Liver (tissue), 9 donors: ENCODE data around the gene XDH. TPM values are rescaled to one million over a fixed set of nuclear protein-coding genes. Genes with fewer than 3 reads are reported as not detected.

Experiments
- DNase-seq: peaks from one replicate; pipeline ENCODE4 v3.0.0-alpha.2; 2017; ENCODE audit warnings: low spot score
- H3K27ac ChIP-seq, 2 donors: one replicate each; pipeline ENCODE4 v1.7.0; 2013; ENCODE audit warnings: inconsistent platforms in 2 of 2, low read length in 2 of 2, control low read depth in 1 of 2, low read depth in 1 of 2, mild to moderate bottlenecking in 1 of 2
- H3K27me3 ChIP-seq, 4 donors: one replicate each; pipeline versions ENCODE4 v1.6.1 to v1.7.0; 2013; ENCODE audit warnings: low read length in 3 of 4, inconsistent platforms in 1 of 4, mild to moderate bottlenecking in 1 of 4, moderate library complexity in 1 of 4; ENCODE audit not compliant: control insufficient read depth in 4 of 4, insufficient read depth in 4 of 4
- H3K36me3 ChIP-seq, 4 donors: one replicate each; pipeline versions ENCODE4 v1.6.1 to v1.7.0; 2013; ENCODE audit warnings: low read length in 3 of 4, mild to moderate bottlenecking in 3 of 4, low read depth in 1 of 4, moderate library complexity in 1 of 4; ENCODE audit not compliant: control insufficient read depth in 4 of 4, insufficient read depth in 3 of 4
- H3K4me1 ChIP-seq, 4 donors: one replicate each; pipeline versions ENCODE4 v1.6.1 to v1.7.0; 2013; ENCODE audit warnings: low read length in 3 of 4, mild to moderate bottlenecking in 3 of 4, moderate library complexity in 1 of 4; ENCODE audit not compliant: control insufficient read depth in 4 of 4, insufficient read depth in 4 of 4
- H3K4me3 ChIP-seq, 3 donors: one replicate each; pipeline versions ENCODE4 v1.6.1 to v1.7.0; 2013; ENCODE audit warnings: low read length in 3 of 3, control low read depth in 1 of 3, low read depth in 1 of 3, mild to moderate bottlenecking in 1 of 3
- H3K9ac ChIP-seq, 2 donors: one replicate each; pipeline ENCODE4 v1.7.0; 2013; ENCODE audit warnings: low read length in 2 of 2, mild to moderate bottlenecking in 2 of 2, moderate library complexity in 2 of 2, control low read depth in 1 of 2, low read depth in 1 of 2
- H3K9me3 ChIP-seq, 4 donors: one replicate each; pipeline versions ENCODE4 v1.6.1 to v1.7.0; 2013; ENCODE audit warnings: low read length in 3 of 4; ENCODE audit not compliant: control insufficient read depth in 4 of 4
- EGR1 ChIP-seq, 2 donors: IDR thresholded peaks; 2 replicates each; pipeline ENCODE4 v1.6.1; 2016 to 2018; ENCODE audit warnings: antibody characterized with exemption in 2 of 2, low read depth in 2 of 2
- FOXA1 ChIP-seq: IDR thresholded peaks from 2 replicates; pipeline ENCODE4 v1.6.1; 2016; ENCODE audit warnings: antibody characterized with exemption
- FOXA2 ChIP-seq: IDR thresholded peaks from 2 replicates; pipeline ENCODE4 v1.6.1; 2016; ENCODE audit warnings: antibody characterized with exemption
- GABPA ChIP-seq, 2 donors: IDR thresholded peaks in 1 of 2; conservative IDR thresholded peaks in 1 of 2; 2 replicates each; pipeline ENCODE4 v1.6.1; 2016; ENCODE audit warnings: antibody characterized with exemption in 2 of 2, mild to moderate bottlenecking in 1 of 2, moderate library complexity in 1 of 2
- HNF4A ChIP-seq, 2 donors: conservative IDR thresholded peaks; 2 replicates each; pipeline ENCODE4 v1.6.1; 2016; ENCODE audit warnings: antibody characterized with exemption in 2 of 2, mild to moderate bottlenecking in 2 of 2
- HNF4G ChIP-seq: IDR thresholded peaks from 2 replicates; pipeline ENCODE4 v1.6.1; 2016; ENCODE audit warnings: antibody characterized with exemption
- JUND ChIP-seq, 2 donors: IDR thresholded peaks; 2 replicates each; pipeline ENCODE4 v1.6.1; 2016; ENCODE audit warnings: antibody characterized with exemption in 2 of 2
- NR2F2 ChIP-seq: IDR thresholded peaks from 2 replicates; pipeline ENCODE4 v1.6.1; 2016; ENCODE audit warnings: antibody characterized with exemption
- RAD21 ChIP-seq, 2 donors: IDR thresholded peaks; 2 replicates each; pipeline ENCODE4 v1.6.1; 2016; ENCODE audit warnings: antibody characterized with exemption in 2 of 2, mild to moderate bottlenecking in 2 of 2
- RXRA ChIP-seq, 2 donors: IDR thresholded peaks; 2 replicates each; pipeline ENCODE4 v1.6.1; 2017 to 2018; ENCODE audit warnings: antibody characterized with exemption in 2 of 2, mild to moderate bottlenecking in 1 of 2
- SP1 ChIP-seq: IDR thresholded peaks from 2 replicates; pipeline ENCODE4 v1.6.1; 2018; ENCODE audit warnings: antibody characterized with exemption, mild to moderate bottlenecking
- TAF1 ChIP-seq: conservative IDR thresholded peaks from 2 replicates; pipeline ENCODE4 v1.6.1; 2016; ENCODE audit warnings: antibody characterized with exemption, mild to moderate bottlenecking
- YY1 ChIP-seq: IDR thresholded peaks from 2 replicates; pipeline ENCODE4 v1.6.1; 2016; ENCODE audit warnings: antibody characterized with exemption, mild to moderate bottlenecking
- WGBS: extraction: QIAGEN DNeasy Blood & Tissue Kit; methylation state at CpG from one replicate; pipeline ENCODE4 v1.1.7; 2013; 5-methylcytosine and 5-hydroxymethylcytosine counted together
- polyA plus RNA-seq, 2 donors: library from polyadenylated mRNA; stranded (reverse) in 1 of 2; unstranded in 1 of 2; fragments of 200-250 nt in 1 of 2; fragments of >200 nt in 1 of 2; fragmentation: Nextera tagmentation in 1 of 2; extraction: Ambion mirVana in 1 of 2; gene quantifications; one replicate each; pipeline versions ENCODE4 v1.2.1 to v1.2.3, GENCODE V29; 2013 to 2015
- total RNA-seq, 2 donors: library from RNA; depleted of rRNA; stranded (reverse); fragments of >200 nt; gene quantifications; one replicate each; pipeline ENCODE4 v1.2.3, GENCODE V29; 2014
- TF ChIP-seq, protein P1 (sequence below): IDR thresholded peaks from 2 replicates; pipeline ENCODE4 v1.6.1; 2016; ENCODE audit warnings: antibody characterized with exemption
- TF ChIP-seq, protein P2 (sequence below): fragments of 150-350 bp; IDR thresholded peaks from 2 replicates; pipeline ENCODE4 v1.5.1; 2017; ENCODE audit warnings: improper control_type of control experiment, low read depth, low read length; ENCODE audit not compliant: missing input control
- TF ChIP-seq, protein P3 (sequence below): IDR thresholded peaks from 2 replicates; pipeline ENCODE4 v1.6.1; 2016; ENCODE audit warnings: antibody characterized with exemption
- TF ChIP-seq, protein P4 (sequence below): IDR thresholded peaks from 2 replicates; pipeline ENCODE4 v1.6.1; 2016; ENCODE audit warnings: antibody characterized with exemption
- TF ChIP-seq, protein P5 (sequence below): IDR thresholded peaks from 2 replicates; pipeline ENCODE4 v1.6.1; 2016; ENCODE audit warnings: antibody characterized with exemption, mild to moderate bottlenecking
- donor health status: healthy.
- donor health status: healthy.
- donor health status: healthy.
- donor health status: healthy.
- donor health status: healthy.

The XDH gene
- total and polyA plus RNA-seq, 4 donors: 6.8 to 76.6 (median 12.0) TPM

DNA sequence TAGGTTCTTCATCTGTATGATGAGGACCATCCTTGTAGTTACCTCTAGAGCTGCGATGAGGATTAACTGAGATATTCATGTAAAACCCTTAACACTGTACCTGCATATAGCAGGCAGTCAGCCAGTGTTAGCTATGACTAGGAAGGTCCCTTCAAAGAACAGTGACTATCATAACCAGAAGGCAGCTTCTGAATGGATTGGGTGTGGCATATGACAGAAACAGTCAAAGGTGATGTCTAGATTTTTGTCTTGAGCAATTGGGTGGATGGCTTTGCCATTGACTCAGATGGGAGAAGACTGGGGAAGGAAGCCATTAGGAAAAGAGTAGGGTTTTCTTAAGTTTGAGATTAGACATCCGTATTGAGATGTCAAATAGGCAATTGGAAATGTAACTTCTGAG lies 15.7 kb downstream of the XDH start:
- Histone ChIP-seq H3K27ac (no peak overlapping the region), H3K9me3 (no peaks in the 10 kb centered on the region), H3K9ac (no peak overlapping the region), H3K4me1 (peaks cover 1 to 10% (median 4%) of the 10 kb centered on the region in 4 donors), H3K4me3 (no peak overlapping the region), H3K27me3 (no peaks in the 10 kb centered on the region), H3K36me3 (peaks cover 0 to 29% (median 23%) of the 10 kb centered on the region in 4 donors)
- no peak for DNase-seq
- WGBS: 96% methylated on average over 2 of the region's 2 CpGs
- TF ChIP-seq, protein P1, sequence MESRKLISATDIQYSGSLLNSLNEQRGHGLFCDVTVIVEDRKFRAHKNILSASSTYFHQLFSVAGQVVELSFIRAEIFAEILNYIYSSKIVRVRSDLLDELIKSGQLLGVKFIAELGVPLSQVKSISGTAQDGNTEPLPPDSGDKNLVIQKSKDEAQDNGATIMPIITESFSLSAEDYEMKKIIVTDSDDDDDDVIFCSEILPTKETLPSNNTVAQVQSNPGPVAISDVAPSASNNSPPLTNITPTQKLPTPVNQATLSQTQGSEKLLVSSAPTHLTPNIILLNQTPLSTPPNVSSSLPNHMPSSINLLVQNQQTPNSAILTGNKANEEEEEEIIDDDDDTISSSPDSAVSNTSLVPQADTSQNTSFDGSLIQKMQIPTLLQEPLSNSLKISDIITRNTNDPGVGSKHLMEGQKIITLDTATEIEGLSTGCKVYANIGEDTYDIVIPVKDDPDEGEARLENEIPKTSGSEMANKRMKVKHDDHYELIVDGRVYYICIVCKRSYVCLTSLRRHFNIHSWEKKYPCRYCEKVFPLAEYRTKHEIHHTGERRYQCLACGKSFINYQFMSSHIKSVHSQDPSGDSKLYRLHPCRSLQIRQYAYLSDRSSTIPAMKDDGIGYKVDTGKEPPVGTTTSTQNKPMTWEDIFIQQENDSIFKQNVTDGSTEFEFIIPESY: no peak
- TF ChIP-seq TAF1 (no peak), HNF4G (no peak), NR2F2 (no peak), FOXA2 (no peak), YY1 (no peak), EGR1 (IDR thresholded peaks at IDR 0.05; ENCODE audit: low read depth in 2 of 2) (no peak), SP1 (no peak), HNF4A (conservative IDR thresholded peaks at IDR 0.05) (no peak)
- TF ChIP-seq, protein P2, sequence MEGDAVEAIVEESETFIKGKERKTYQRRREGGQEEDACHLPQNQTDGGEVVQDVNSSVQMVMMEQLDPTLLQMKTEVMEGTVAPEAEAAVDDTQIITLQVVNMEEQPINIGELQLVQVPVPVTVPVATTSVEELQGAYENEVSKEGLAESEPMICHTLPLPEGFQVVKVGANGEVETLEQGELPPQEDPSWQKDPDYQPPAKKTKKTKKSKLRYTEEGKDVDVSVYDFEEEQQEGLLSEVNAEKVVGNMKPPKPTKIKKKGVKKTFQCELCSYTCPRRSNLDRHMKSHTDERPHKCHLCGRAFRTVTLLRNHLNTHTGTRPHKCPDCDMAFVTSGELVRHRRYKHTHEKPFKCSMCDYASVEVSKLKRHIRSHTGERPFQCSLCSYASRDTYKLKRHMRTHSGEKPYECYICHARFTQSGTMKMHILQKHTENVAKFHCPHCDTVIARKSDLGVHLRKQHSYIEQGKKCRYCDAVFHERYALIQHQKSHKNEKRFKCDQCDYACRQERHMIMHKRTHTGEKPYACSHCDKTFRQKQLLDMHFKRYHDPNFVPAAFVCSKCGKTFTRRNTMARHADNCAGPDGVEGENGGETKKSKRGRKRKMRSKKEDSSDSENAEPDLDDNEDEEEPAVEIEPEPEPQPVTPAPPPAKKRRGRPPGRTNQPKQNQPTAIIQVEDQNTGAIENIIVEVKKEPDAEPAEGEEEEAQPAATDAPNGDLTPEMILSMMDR: no peak
- TF ChIP-seq, protein P3, sequence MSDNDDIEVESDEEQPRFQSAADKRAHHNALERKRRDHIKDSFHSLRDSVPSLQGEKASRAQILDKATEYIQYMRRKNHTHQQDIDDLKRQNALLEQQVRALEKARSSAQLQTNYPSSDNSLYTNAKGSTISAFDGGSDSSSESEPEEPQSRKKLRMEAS: no peak
- TF ChIP-seq, protein P4, sequence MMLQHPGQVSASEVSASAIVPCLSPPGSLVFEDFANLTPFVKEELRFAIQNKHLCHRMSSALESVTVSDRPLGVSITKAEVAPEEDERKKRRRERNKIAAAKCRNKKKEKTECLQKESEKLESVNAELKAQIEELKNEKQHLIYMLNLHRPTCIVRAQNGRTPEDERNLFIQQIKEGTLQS: no peak

DNA sequence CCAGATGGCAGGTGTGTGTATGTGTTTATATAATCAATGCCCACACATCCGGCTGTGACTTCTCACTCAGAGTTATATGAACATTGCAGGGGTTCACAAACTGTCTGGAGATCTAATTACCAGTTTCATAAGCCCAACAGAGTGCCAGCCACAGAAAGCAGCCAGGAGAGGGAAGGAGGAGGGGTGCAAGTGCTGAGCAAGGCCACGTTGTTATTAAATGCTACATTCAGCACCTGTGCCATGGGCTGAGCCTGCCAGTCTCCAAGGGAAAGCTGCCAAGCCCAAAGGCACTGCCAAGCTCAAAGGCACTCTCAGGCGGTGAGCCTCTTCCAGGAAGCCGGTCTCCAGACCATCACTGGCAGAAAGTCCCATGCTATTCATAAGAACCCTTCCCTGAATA lies 17.4 kb downstream of the XDH start:
- H3K4me3 ChIP-seq: no peak overlapping the region
- H3K9ac ChIP-seq: no peak overlapping the region
- peak overlapping the region; percentile 37 to 45 for H3K27ac ChIP-seq
- DNase-seq: no peak
- peaks cover 1 to 10% (median 4%) of the 10 kb centered on the region in 4 donors for H3K4me1 ChIP-seq
- H3K36me3 ChIP-seq: peaks cover 0 to 29% (median 18%) of the 10 kb centered on the region in 4 donors
- H3K27me3 ChIP-seq: no peaks in the 10 kb centered on the region
- no peaks in the 10 kb centered on the region for H3K9me3 ChIP-seq
- 28% methylated on average over 4 of the region's 4 CpGs for WGBS
- TF ChIP-seq HNF4A (conservative IDR thresholded peaks at IDR 0.05) (peak in 1 of 2 donors; percentile 32), RXRA (IDR thresholded peaks at IDR 0.05) (peak in 1 of 2 donors; percentile 31), JUND (IDR thresholded peaks at IDR 0.05) (no peak), FOXA2 (no peak), RAD21 (IDR thresholded peaks at IDR 0.05) (peak in 1 of 2 donors; percentile 27)
- TF ChIP-seq, protein P3: peak; percentile 25

DNA sequence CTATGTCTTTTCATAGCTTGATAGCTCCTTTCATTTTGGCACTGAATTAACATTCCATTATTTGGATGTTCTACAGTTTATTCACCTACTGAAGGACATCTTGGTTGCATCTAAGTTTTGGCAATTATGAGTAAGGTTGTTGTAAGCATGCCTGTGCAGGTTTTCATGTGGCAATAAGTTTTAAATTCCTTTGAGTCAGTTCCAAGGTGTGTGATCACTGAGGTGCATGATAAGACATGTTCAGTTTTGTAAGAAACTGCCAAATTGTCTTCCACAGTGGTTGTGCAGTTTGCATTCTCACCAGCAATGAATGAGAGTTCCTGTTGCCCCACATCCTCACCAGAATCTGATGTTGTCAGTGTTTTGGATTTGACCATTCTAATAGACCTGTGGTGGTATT lies 24.2 kb downstream of the XDH start:
- no peak overlapping the region for H3K9ac ChIP-seq
- H3K27ac ChIP-seq: no peak overlapping the region
- no peaks in the 10 kb centered on the region for H3K9me3 ChIP-seq
- peaks cover 0 to 21% (median 18%) of the 10 kb centered on the region in 4 donors for H3K36me3 ChIP-seq
- H3K4me1 ChIP-seq: no peaks in the 10 kb centered on the region
- H3K4me3 ChIP-seq: no peak overlapping the region
- H3K27me3 ChIP-seq: no peaks in the 10 kb centered on the region
- no peak for DNase-seq
- TF ChIP-seq, protein P1: no peak
- TF ChIP-seq FOXA1: no peak
- TF ChIP-seq HNF4A (conservative IDR thresholded peaks at IDR 0.05): no peak
- no peak for TF ChIP-seq NR2F2
- TF ChIP-seq JUND (IDR thresholded peaks at IDR 0.05): no peak
- no peak for TF ChIP-seq GABPA (IDR thresholded peaks at IDR 0.05 in 1 of 2, conservative IDR thresholded peaks at IDR 0.05 in 1 of 2)
- no peak for TF ChIP-seq YY1
- TF ChIP-seq, protein P4: no peak
- TF ChIP-seq HNF4G: no peak
- TF ChIP-seq, protein P5, sequence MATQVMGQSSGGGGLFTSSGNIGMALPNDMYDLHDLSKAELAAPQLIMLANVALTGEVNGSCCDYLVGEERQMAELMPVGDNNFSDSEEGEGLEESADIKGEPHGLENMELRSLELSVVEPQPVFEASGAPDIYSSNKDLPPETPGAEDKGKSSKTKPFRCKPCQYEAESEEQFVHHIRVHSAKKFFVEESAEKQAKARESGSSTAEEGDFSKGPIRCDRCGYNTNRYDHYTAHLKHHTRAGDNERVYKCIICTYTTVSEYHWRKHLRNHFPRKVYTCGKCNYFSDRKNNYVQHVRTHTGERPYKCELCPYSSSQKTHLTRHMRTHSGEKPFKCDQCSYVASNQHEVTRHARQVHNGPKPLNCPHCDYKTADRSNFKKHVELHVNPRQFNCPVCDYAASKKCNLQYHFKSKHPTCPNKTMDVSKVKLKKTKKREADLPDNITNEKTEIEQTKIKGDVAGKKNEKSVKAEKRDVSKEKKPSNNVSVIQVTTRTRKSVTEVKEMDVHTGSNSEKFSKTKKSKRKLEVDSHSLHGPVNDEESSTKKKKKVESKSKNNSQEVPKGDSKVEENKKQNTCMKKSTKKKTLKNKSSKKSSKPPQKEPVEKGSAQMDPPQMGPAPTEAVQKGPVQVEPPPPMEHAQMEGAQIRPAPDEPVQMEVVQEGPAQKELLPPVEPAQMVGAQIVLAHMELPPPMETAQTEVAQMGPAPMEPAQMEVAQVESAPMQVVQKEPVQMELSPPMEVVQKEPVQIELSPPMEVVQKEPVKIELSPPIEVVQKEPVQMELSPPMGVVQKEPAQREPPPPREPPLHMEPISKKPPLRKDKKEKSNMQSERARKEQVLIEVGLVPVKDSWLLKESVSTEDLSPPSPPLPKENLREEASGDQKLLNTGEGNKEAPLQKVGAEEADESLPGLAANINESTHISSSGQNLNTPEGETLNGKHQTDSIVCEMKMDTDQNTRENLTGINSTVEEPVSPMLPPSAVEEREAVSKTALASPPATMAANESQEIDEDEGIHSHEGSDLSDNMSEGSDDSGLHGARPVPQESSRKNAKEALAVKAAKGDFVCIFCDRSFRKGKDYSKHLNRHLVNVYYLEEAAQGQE: no peak
